H9 (cell line): ENCODE data around the gene CAMTA2. TPM values are rescaled to one million over a fixed set of nuclear protein-coding genes. Genes with fewer than 3 reads are reported as not detected.

ENCODE experiments used
- DNase-seq: peaks from one replicate; pipeline ENCODE4 v3.0.0-alpha.2; 2017
- H2AFZ ChIP-seq: one replicate; pipeline ENCODE4 v1.6.1; 2013; ENCODE audit warnings: mild to moderate bottlenecking, low read length, control low read depth, moderate library complexity
- H2AK5ac ChIP-seq: 2 replicates; pipeline ENCODE4 v1.6.1; 2013; ENCODE audit warnings: low read length, control low read depth, mixed read lengths; ENCODE audit not compliant: insufficient read length
- H2BK120ac ChIP-seq: one replicate; pipeline ENCODE4 v1.6.1; 2013; ENCODE audit warnings: low read depth, mild to moderate bottlenecking, low read length, control low read depth, inconsistent platforms; ENCODE audit not compliant: poor library complexity, severe bottlenecking
- H2BK12ac ChIP-seq: 2 replicates; pipeline ENCODE4 v1.6.1; 2013; ENCODE audit warnings: low read length, control low read depth, mixed read lengths, low read depth; ENCODE audit not compliant: insufficient read length
- H2BK15ac ChIP-seq: 2 replicates; pipeline ENCODE4 v1.6.1; 2013; ENCODE audit warnings: low read depth, low read length, control low read depth
- H2BK20ac ChIP-seq: one replicate; pipeline ENCODE4 v1.6.1; 2013; ENCODE audit warnings: low read depth, mild to moderate bottlenecking, low read length, control low read depth, inconsistent platforms; ENCODE audit not compliant: poor library complexity, severe bottlenecking
- H2BK5ac ChIP-seq: 2 replicates; pipeline ENCODE4 v1.6.1; 2013; ENCODE audit warnings: low read length, control low read depth, mixed read lengths; ENCODE audit not compliant: insufficient read length
- H3K14ac ChIP-seq: 2 replicates; pipeline ENCODE4 v1.6.1; 2013; ENCODE audit warnings: low read length, control low read depth; ENCODE audit not compliant: insufficient read depth
- H3K18ac ChIP-seq: 2 replicates; pipeline ENCODE4 v1.6.1; 2013; ENCODE audit warnings: low read depth, mild to moderate bottlenecking, mixed read lengths, low read length, control low read depth; ENCODE audit not compliant: insufficient read length
- H3K23ac ChIP-seq: 2 replicates; pipeline ENCODE4 v1.6.1; 2013; ENCODE audit warnings: low read length, control low read depth, mixed read lengths, low read depth; ENCODE audit not compliant: insufficient read length
- H3K23me2 ChIP-seq: 2 replicates; pipeline ENCODE4 v1.6.1; 2013; ENCODE audit warnings: low read depth, mild to moderate bottlenecking, mixed read lengths, low read length, control low read depth; ENCODE audit not compliant: insufficient read length, poor library complexity, severe bottlenecking
- H3K27ac ChIP-seq: 2 replicates; pipeline ENCODE4 v1.5.1; 2013; ENCODE audit warnings: low read length, control low read depth, mixed read lengths, low read depth; ENCODE audit not compliant: insufficient read length
- H3K27me3 ChIP-seq: 2 replicates; pipeline ENCODE4 v1.6.1; 2013; ENCODE audit warnings: low read length, control low read depth, inconsistent platforms; ENCODE audit not compliant: insufficient read depth
- H3K4ac ChIP-seq: 2 replicates; pipeline ENCODE4 v1.6.1; 2013; ENCODE audit warnings: low read depth, mild to moderate bottlenecking, control low read depth, inconsistent platforms, low read length, moderate library complexity
- H3K4me1 ChIP-seq: 2 replicates; pipeline ENCODE4 v1.6.1; 2013; ENCODE audit warnings: low read length, control low read depth, inconsistent platforms; ENCODE audit not compliant: insufficient read depth
- H3K4me2 ChIP-seq: 2 replicates; pipeline ENCODE4 v1.6.1; 2013; ENCODE audit warnings: low read length, control low read depth, mixed read lengths; ENCODE audit not compliant: insufficient read length, insufficient read depth
- H3K56ac ChIP-seq: 2 replicates; pipeline ENCODE4 v1.6.1; 2013; ENCODE audit warnings: low read depth, mild to moderate bottlenecking, mixed read lengths, low read length, control low read depth; ENCODE audit not compliant: insufficient read length
- H3K79me1 ChIP-seq: 2 replicates; pipeline ENCODE4 v1.6.1; 2013; ENCODE audit warnings: low read depth, mild to moderate bottlenecking, moderate library complexity, low read length, control low read depth, inconsistent platforms; ENCODE audit not compliant: insufficient read depth, poor library complexity, severe bottlenecking
- H3K79me2 ChIP-seq: 2 replicates; pipeline ENCODE4 v1.6.1; 2013; ENCODE audit warnings: low read length, control low read depth, inconsistent platforms; ENCODE audit not compliant: insufficient read depth
- H3K9ac ChIP-seq: 2 replicates; pipeline ENCODE4 v1.6.1; 2013; ENCODE audit warnings: low read length, control low read depth, mixed read lengths; ENCODE audit not compliant: insufficient read length; ENCODE audit errors: extremely low read depth
- H3K9me3 ChIP-seq: one replicate; pipeline ENCODE4 v1.6.1; 2013; ENCODE audit warnings: low read depth, low read length, inconsistent platforms; ENCODE audit not compliant: control insufficient read depth
- H3T11ph ChIP-seq: one replicate; pipeline ENCODE4 v1.6.1; 2013; ENCODE audit warnings: mild to moderate bottlenecking, low read length, control low read depth, inconsistent platforms
- H4K20me1 ChIP-seq: one replicate; pipeline ENCODE4 v1.6.1; 2013; ENCODE audit not compliant: control insufficient read depth, insufficient read length, insufficient read depth
- H4K5ac ChIP-seq: 2 replicates; pipeline ENCODE4 v1.6.1; 2013; ENCODE audit warnings: low read depth, mild to moderate bottlenecking, mixed read lengths, low read length, control low read depth; ENCODE audit not compliant: insufficient read length
- H4K8ac ChIP-seq: replicated peaks from 2 replicates; pipeline ENCODE4 v1.6.1; 2013; ENCODE audit warnings: low read length, control low read depth, mixed read lengths, low read depth; ENCODE audit not compliant: insufficient read length
- H4K91ac ChIP-seq: 2 replicates; pipeline ENCODE4 v1.6.1; 2013; ENCODE audit warnings: low read depth, mild to moderate bottlenecking, moderate library complexity, mixed read lengths, low read length, control low read depth; ENCODE audit not compliant: insufficient read length
- H3K27ac Mint-ChIP-seq, 3 experiments: 2 replicates in 2 of 3; 3 replicates in 1 of 3; pipeline ENCODE4 v1.8.0; 2020 to 2021; ENCODE audit warnings: mixed read lengths in 3 of 3, mild to moderate bottlenecking in 1 of 3, moderate library complexity in 1 of 3
- H3K27me3 Mint-ChIP-seq: 2 replicates; pipeline ENCODE4 v1.8.0; 2021; ENCODE audit warnings: low read depth, mild to moderate bottlenecking, moderate library complexity, mixed read lengths
- H3K36me3 Mint-ChIP-seq, 3 experiments: 2 replicates in 2 of 3; 3 replicates in 1 of 3; pipeline ENCODE4 v1.8.0; 2020 to 2021; ENCODE audit warnings: low read depth in 3 of 3, mixed read lengths in 3 of 3; ENCODE audit not compliant: insufficient read depth in 1 of 3
- H3K4me1 Mint-ChIP-seq, 2 experiments: 2 replicates each; pipeline ENCODE4 v1.8.0; 2020; ENCODE audit warnings: mixed read lengths in 2 of 2
- H3K4me3 Mint-ChIP-seq, 2 experiments: 2 replicates in 1 of 2; 3 replicates in 1 of 2; pipeline ENCODE4 v1.8.0; 2020 to 2021; ENCODE audit warnings: mild to moderate bottlenecking in 2 of 2, mixed read lengths in 2 of 2, moderate library complexity in 1 of 2
- H3K9me3 Mint-ChIP-seq, 2 experiments: 2 replicates in 1 of 2; 3 replicates in 1 of 2; pipeline ENCODE4 v1.8.0; 2020; ENCODE audit warnings: mild to moderate bottlenecking in 2 of 2, mixed read lengths in 2 of 2, moderate library complexity in 1 of 2
- WGBS: extraction: QIAGEN DNeasy Blood & Tissue Kit; methylation state at CpG from one replicate; pipeline ENCODE4 v1.1.7; 2013; ENCODE audit warnings: missing lambda C conversion rate, low lambda C conversion rate, mixed read lengths; ENCODE audit not compliant: insufficient read length; ENCODE audit errors: extremely low coverage; 5-methylcytosine and 5-hydroxymethylcytosine counted together
- total RNA-seq: library from RNA; stranded (reverse); gene quantifications from 2 replicates; pipeline ENCODE4 v1.2.1, GENCODE V29; 2021
- TF ChIP-seq, protein P1 (sequence below): fragments of 200-600 bp; sonication (generic); conservative IDR thresholded peaks from 3 replicates; pipeline ENCODE4 v1.8.0; 2021; ENCODE audit warnings: antibody characterized with exemption, mild to moderate bottlenecking

CAMTA2 gene
- total RNA-seq, 1 experiment from 2014 or later: 15.6 TPM

DNA sequence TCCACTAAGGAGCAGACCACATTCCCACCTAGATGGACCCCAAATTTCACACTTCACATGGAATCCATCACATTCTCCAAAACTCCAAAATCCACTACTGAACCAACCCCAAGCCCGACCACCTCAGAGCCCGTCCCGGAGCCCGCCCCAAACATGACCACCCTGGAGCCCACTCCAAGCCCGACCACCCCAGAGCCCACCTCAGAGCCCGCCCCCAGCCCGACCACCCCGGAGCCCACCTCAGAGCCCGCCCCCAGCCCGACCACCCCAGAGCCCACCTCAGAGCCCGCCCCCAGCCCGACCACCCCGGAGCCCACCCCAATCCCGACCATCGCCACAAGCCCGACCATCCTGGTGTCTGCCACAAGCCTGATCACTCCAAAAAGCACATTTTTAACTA is 53.8 kb downstream of the CAMTA2 start:
- Histone ChIP-seq H2BK120ac (no peak overlapping the region), H3K56ac (no peak overlapping the region), H4K5ac (no peak overlapping the region), H3K9me3 (no peaks in the 10 kb centered on the region), H3K14ac (no peak overlapping the region), H3T11ph (no peak overlapping the region), H2BK15ac (no peak overlapping the region), H2BK5ac (no peak overlapping the region), H3K18ac (no peak overlapping the region), H3K4ac (no peak overlapping the region), H4K8ac (no peak overlapping the region), H4K91ac (no peak overlapping the region), H3K23ac (no peak overlapping the region), H3K79me1 (peaks cover 1% of the 10 kb centered on the region), H3K27me3 (no peaks in the 10 kb centered on the region), H2AK5ac (no peak overlapping the region), H3K4me2 (no peak overlapping the region), H3K79me2 (no peaks in the 10 kb centered on the region; the same call in 1 of the 2 replicates), H3K23me2 (peaks cover under 1% of the 10 kb centered on the region), H3K27ac (no peak overlapping the region), H3K4me1 (no peaks in the 10 kb centered on the region), H2BK20ac (no peak overlapping the region), H2AFZ (no peak overlapping the region), H3K9ac (no peak overlapping the region), H4K20me1 (peaks cover 3% of the 10 kb centered on the region), H2BK12ac (no peak overlapping the region)
- Mint-ChIP-seq H3K27me3 (no peaks in the 10 kb centered on the region; the same call in 1 of the 2 replicates), H3K27ac (peak overlapping the region in 1 of 3 experiments; percentile 78; a peak in 1 of 7 replicates), H3K4me1 (peaks cover 22 to 23% of the 10 kb centered on the region in 2 experiments), H3K36me3 (peaks cover 20 to 53% (median 31%) of the 10 kb centered on the region in 3 experiments), H3K9me3 (no peaks in the 10 kb centered on the region), H3K4me3 (0 out of 5 replicates have a peak overlapping the region, but pooled peaks of 1 of the 2 experiments have one; percentile 27)
- DNase-seq: no peak
- no CpG with 5 or more reads among the region's 16 CpGs for WGBS
- TF ChIP-seq, protein P1, sequence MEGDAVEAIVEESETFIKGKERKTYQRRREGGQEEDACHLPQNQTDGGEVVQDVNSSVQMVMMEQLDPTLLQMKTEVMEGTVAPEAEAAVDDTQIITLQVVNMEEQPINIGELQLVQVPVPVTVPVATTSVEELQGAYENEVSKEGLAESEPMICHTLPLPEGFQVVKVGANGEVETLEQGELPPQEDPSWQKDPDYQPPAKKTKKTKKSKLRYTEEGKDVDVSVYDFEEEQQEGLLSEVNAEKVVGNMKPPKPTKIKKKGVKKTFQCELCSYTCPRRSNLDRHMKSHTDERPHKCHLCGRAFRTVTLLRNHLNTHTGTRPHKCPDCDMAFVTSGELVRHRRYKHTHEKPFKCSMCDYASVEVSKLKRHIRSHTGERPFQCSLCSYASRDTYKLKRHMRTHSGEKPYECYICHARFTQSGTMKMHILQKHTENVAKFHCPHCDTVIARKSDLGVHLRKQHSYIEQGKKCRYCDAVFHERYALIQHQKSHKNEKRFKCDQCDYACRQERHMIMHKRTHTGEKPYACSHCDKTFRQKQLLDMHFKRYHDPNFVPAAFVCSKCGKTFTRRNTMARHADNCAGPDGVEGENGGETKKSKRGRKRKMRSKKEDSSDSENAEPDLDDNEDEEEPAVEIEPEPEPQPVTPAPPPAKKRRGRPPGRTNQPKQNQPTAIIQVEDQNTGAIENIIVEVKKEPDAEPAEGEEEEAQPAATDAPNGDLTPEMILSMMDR: no peak
